Activated effector memory CD4-positive, alpha-beta T cell treated with anti-CD3 and anti-CD28 coated beads, Interleukin-2, amount 50 U/mL, for 16 hours (primary cell): ENCODE results near the gene OSBPL8.
"Not testable (repeated sequence)": the region's sequence is repeated elsewhere in the genome, so short reads cannot be mapped to it uniquely, and the experiment has no call there.

ENCODE experiments used
- DNase-seq: peaks from one replicate; pipeline ENCODE4 v3.0.0-alpha.2; 2020

The OSBPL8 gene

DNA sequence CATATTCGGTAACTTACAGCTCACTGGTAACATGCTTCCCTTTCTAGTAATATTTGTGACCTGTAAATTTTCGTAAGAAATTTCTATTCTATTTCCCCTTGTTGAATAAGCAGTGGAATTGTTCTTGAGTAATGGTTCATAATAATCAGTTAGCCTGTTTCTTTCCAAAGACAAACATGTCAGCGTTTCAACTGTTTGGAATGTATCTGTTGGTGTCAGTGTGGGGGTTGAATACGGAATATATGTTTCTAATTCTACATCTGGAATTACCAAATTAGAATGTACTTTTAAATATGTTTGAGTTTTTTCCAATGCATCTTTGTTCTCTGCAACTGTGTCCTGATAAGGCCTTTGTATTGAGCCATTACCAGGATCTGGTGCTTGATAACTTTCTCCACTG, 213.3 kb downstream of the OSBPL8 start:
- no peak for DNase-seq

DNA sequence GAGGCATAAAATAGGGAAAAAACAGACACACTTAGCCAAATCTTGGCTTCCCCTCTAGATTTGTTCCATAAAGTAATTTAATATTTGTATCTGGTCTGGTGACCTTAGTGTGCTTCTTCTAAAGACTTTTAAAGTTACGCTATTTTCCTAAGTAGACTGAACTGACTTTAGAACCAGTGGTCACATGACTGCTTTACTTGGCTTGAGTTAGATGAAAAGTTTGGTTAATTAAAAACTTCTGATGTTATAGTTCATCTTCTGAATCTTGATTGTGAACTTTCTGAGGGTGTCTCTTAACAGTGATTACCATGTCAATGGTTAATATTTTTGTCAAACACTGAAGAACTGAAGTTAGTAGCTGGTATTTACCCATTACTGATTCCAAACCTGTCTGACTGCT, 214.0 kb downstream of the OSBPL8 start:
- DNase-seq: no peak

GRCh38 chr12:76341436-76342030, 218.0 kb downstream of the OSBPL8 start:
- DNase-seq: no peak

GRCh38 chr12:76340680-76341435, 218.7 kb downstream of the OSBPL8 start:
- DNase-seq: no peak

DNA sequence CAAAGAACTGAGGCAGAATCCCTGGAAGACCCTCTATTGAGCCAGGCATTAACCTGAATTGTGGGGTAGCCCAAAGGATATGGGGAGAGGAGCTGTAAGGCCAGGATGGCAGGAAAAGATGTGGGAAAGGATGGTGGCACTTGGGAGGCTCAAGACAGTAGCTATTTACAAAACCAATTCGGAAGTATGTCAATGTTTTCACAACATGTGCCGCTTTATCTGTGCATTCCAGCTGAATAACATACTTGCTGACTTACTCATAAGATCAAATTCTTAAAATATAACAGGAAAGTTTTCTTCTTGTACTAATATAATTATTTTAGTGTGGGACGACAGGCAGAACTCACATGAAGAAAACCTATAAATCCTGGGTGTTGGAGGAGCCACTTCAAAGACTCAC, 222.0 kb downstream of the OSBPL8 start:
- no peak for DNase-seq

DNA sequence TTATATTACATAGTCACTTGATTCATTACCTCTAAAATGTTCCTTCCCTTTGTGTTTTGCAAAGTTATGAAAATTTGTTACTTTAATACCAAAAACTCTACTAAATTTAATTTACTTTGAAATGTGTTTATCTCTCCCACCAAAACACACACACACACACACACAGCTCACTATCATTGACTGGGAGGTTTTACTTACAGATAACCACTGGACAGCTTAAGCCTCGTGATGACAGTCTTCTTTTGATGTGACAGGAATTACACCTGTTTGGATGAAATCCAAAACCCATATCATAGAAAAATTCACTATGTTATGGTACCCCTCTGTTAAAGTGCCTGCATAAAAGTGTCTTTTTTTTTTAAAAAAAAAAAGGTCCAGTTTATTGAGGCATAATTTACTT, 227.0 kb downstream of the OSBPL8 start:
- no peak for DNase-seq

DNA sequence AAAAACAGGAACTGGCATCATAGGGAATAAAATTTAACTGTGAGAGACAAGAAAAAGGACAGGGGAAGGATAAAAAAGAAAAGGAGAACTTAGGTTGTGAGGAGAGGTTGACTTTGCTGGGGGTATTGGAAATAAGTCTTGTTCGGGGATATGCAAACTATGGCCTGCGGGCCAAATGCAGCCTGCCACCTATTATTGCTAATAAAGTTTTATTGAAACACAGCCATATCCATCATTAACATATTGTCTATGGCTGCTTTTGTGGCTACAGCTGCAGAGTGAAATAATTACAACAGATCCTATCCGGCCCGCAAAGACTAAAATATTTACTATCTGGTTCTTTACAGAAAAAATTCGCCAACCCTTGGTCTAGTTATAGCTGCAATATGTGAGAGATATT, 230.0 kb downstream of the OSBPL8 start:
- no peak for DNase-seq

DNA sequence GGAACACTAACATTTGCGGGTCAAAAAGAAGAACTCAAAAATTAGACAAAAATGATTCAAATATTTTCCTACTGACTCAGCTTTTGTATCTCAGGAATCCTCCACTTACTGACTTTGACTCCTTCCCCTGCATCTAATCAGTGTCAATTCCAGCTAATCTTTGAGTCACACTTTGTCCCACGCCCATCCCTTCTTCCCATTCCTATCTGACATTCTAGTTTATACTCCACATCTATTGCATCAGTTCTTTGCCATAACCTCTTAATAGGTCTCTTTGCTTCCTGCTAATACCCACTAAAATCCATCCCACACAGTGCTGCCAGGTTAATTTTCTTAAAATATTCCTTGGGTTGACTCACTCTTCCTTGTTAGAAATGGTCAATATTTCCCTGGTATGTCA, 230.4 kb downstream of the OSBPL8 start:
- DNase-seq: no peak

- DNase-seq: not testable (repeated sequence)
Measured at GRCh38 chr12:76319595-76320319, 239.8 kb downstream of the OSBPL8 start.

DNA sequence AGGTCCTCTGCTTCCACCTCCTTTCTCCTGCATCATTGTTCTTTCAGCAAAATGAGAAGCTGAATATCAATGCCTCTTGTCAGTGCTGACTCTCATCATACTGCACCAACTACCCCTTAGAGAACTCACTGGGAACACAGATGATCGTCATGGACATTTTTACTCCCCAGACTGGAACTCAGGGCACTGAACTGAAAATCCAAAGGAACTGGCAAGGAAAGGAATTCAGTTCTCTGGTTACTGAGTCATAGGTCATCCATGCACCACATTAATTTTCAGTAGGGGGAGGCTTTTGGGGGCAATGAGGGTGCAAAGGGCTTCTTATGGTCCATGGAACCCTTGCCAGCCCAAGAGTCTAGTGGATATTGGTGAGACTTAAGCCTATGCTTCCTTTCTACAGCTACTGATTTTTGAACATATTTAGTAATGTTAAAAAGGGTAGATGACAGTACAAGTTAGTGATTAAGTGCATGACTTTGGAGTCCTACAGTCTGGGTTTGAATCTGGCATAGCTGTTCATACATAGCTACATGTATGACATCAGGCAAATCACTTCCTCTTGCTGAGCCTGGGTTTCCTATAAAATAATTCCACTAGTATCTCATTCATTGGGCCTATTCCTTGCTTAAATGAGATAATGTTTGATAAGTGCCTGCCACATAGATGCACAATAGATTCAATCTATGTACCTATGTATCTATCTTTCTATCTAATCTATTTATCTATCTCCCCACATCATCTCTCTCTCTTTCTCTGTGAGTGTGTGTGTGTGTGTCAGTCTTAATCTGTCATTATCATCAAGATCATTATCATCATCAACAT, 240.6 kb downstream of the OSBPL8 start:
- no peak for DNase-seq

DNA sequence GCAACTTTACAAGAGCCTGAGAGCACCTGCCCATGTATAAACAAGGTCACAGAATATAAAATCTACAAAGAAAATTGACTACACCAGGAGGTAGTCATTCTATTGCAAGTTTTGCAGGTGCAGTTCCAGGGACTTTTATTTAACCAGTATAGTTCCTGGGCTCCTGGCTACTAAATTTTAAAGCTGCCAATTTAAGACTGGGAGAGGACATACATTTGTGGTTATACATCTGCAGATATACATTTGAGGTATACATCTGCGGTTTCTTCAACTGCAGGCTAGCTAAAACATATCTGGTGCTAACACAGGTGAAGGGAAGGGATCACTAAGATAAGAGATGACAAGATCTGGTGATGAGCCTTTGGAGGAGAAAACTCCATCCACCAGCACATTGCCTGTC, 241.6 kb downstream of the OSBPL8 start:
- DNase-seq: no peak

DNA sequence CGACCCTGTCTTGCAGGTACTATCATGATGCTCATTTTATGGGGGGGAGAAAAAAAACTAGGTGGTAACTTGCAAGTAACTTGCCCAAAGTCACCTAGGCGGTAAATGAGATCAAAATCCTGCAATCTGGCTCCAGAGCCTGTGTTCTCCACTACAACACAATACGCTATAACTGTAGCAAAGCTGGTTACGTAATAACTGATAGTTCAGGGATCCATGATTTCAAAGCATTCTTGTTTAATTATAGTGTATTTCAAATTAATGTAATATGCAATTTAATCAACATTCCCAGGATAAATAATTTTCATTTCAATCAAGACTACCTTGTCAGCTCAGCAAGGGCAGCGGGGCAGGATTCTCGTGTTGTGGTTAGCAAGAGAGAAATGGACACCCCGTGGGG, 243.1 kb downstream of the OSBPL8 start:
- DNase-seq: no peak

GRCh38 chr12:76313299-76313698, 246.3 kb downstream of the OSBPL8 start:
- no peak for DNase-seq

GRCh38 chr12:76312315-76312714, 247.3 kb downstream of the OSBPL8 start:
- DNase-seq: no peak

- no peak for DNase-seq
Measured at GRCh38 chr12:76311796-76312195, 247.8 kb downstream of the OSBPL8 start.

DNA sequence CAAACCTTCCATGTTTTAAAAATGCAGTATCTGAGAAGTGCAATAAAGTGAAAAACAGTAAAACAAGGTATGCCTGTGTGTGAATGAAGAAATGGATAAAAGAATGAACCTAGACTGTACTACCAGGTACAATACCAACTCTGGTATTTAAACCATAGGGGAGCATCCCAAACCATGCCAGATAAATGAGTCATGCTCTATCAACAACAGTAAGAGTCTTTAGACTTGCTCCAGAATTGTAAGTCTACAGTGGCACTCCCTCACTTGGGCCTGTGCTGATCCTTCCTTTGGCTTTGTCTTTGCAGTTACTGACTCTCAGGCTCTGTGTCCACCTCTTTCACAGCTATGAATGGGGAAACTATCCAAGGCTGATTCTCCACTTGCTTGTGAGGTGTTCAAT, 249.5 kb downstream of the OSBPL8 start:
- DNase-seq: no peak

DNA sequence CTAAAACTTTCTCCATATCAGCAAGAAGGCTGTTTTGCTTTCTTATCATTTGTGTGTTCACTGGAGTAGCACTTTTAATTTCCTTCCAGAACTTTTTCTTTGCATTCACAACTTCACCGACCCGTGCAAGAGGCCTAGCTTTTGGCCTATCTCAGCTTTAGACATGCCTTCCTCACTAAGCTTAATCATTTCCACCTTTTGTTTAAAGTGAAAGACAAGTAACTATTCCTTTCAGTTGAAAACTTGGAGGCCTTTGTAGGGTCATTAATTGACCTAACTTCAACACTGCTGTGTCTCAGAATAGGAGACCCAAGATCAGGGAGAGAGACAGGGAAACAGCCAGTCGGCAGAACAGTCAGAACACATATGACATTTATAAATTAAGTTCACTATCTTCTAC, 250.7 kb downstream of the OSBPL8 start:
- DNase-seq: no peak

DNA sequence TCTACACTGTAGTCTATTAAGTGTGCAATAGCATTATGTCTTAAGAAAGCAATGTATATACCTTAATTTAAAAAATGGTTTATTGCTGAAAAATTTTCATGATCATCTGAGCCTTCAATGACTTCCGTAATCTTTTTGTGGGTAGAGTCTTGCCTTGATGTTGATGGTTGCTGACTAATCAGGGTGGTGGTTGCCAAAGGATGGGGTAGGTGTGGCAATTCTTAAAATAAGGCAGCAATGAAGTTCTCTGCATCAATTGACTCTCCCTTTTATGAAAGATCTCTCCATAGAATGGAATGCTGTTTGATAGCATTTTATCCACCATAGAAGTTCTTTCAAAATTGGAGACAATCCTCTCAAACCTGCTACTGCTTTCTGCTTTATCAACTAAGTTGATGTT, 252.5 kb downstream of the OSBPL8 start:
- no peak for DNase-seq

GRCh38 chr12:76303989-76304460, 255.5 kb downstream of the OSBPL8 start:
- no peak for DNase-seq

- DNase-seq: no peak
Measured at GRCh38 chr12:76303365-76303764, 256.2 kb downstream of the OSBPL8 start.
